Astrocyte of the spinal cord (primary cell): ENCODE data around the gene SLC12A8.
A peak's percentile ranks its signal among the peaks of the same experiment; 100 is the strongest.

Experiments used
- DNase-seq: peaks from one replicate; pipeline ENCODE4 v3.0.0; 2011; ENCODE audit warnings: low read depth, low spot score
- H3K4me3 ChIP-seq: 2 replicates; pipeline ENCODE4 v1.5.1; 2011; ENCODE audit warnings: low read depth, mild to moderate bottlenecking, low read length, moderate library complexity
- in situ Hi-C: cut with HindIII; loops from 2 replicates; pipeline ENCODE4 v1.10.0; 2017; ENCODE audit warnings: low sequenced_read_pairs
- TF ChIP-seq, protein P1 (sequence below): IDR thresholded peaks from 2 replicates; pipeline ENCODE4 v1.5.1; 2012; ENCODE audit warnings: low read depth, mild to moderate bottlenecking, low read length, inconsistent platforms

Gene SLC12A8

DNA sequence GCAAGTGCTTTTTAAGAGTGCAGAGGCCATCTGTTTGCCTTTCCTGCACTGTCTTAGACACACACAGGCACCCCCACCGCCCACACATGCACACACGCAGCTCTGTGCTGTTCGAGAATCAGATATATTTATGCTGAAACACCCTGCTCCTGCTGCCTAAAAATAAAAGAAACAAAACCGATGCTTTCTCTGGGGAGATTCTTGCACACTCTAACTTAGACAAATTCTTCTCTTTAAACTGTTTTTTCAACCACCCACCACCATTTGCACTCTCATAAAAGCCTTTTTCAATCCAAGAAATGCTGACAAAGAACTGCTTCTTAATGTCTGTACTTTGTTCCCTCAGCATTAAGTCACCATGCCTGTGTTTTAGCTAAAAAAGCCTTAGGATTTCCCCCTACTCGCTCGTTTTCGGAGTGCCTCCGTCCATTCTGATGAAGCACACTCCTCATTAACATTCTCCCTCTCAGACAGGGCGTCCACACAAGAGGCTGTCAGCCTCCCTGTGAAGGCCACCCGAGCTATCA is 26.2 kb downstream of the SLC12A8 start:
- TF ChIP-seq, protein P1, sequence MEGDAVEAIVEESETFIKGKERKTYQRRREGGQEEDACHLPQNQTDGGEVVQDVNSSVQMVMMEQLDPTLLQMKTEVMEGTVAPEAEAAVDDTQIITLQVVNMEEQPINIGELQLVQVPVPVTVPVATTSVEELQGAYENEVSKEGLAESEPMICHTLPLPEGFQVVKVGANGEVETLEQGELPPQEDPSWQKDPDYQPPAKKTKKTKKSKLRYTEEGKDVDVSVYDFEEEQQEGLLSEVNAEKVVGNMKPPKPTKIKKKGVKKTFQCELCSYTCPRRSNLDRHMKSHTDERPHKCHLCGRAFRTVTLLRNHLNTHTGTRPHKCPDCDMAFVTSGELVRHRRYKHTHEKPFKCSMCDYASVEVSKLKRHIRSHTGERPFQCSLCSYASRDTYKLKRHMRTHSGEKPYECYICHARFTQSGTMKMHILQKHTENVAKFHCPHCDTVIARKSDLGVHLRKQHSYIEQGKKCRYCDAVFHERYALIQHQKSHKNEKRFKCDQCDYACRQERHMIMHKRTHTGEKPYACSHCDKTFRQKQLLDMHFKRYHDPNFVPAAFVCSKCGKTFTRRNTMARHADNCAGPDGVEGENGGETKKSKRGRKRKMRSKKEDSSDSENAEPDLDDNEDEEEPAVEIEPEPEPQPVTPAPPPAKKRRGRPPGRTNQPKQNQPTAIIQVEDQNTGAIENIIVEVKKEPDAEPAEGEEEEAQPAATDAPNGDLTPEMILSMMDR, result no peak
- H3K4me3 ChIP-seq, result no peak overlapping the region
- in situ Hi-C loops, result no loop called here
- DNase-seq, result peak; percentile 44

DNA sequence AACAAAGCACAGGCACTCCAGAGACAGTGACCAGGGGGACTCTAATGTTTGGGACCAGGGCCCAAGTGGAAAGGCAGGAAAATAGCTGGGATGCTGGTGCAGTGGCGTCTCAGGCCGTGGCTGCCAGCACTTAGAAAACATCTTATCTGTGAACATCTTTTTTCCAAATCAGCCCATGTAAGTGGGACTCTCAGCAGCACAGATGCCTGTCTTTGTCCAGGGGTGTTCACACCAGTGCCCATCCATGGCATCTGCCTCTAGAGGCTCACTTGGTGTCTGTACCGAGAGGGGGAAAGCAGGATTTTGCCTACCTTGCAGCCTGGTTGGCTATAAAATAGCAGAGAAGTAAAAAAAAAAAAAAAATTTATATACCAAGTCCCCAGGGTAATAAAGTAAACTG is 26.7 kb downstream of the SLC12A8 start:
- in situ Hi-C loops, result no loop called here
- TF ChIP-seq, protein P1, result no peak
- DNase-seq, result no peak
- H3K4me3 ChIP-seq, result no peak overlapping the region

DNA sequence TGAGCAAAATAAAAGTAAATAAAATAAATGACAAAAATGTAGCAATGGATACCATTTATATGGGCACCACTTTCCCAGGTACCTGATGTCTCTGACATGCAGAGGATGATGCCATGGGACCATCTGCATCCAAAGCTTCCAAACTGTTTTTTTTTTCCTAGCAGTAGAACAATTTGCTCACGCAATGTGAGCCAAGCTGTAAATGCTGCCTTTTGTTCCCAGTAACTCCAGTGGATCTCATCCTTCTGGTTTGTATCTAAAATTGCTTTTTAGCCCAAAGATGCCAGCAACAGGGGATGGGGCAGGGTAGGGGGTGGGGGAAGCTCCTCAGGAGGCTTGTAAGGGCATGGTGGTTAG is 32.7 kb downstream of the SLC12A8 start:
- TF ChIP-seq, protein P1, result no peak
- DNase-seq, result no peak
- in situ Hi-C loops, result no loop called here
- no peak overlapping the region for H3K4me3 ChIP-seq

DNA sequence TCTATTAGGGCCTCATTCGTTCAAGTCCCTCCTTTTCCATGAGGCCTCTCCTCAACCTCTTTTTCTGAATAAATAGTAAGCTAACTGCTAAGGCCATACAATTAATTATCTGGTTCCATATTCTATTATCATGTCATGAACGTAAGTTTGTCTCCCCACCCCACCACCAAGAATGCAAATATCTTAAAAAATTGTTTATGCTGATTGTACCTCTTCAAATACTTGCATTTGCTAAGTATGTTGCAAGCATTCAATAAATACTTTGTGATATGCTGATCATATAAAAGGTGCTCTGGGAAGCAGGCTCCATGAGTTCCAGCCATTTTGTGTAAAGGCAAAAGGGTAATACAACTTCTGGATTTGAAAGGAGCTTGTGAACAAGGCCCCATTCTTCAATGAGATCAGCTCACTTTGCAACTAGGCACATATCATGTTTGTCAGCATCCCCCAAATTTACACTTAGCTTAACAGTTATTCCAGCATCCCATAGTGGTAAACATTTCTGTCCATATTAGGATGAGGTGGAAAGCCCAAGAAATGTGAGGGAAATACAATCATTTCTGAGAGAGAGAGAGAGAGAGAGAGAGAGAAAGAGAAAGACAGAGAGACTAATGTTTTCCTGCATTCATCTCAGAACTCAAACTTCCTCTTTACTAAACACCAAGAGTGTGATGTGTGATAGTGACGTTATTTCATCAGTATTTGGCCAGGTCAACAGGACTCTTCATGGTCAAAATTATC is 33.2 kb downstream of the SLC12A8 start:
- no peak for DNase-seq
- TF ChIP-seq, protein P1, result no peak
- in situ Hi-C loops, result no loop called here
- H3K4me3 ChIP-seq, result no peak overlapping the region

DNA sequence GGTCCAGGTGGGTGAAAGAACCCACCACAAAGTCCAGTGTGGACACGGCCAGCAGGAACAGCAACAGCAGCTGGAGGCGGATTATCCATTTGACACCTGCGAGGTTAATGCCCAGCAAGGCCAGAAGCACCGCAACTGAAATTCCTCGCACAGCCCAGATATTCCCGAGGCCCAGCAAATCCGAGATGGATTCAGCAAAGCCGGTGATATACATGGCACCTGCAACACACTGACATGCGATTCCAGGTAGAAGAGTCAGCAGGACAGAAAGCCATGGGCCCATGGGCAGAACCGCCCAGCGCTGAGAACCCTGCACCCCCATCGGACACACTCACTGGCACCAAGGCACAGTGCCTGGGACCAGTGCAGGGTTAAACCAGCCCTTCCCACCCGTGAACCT is 34.8 kb downstream of the SLC12A8 start:
- DNase-seq, result no peak
- in situ Hi-C loops, result no loop called here
- H3K4me3 ChIP-seq, result no peak overlapping the region
- TF ChIP-seq, protein P1, result no peak

DNA sequence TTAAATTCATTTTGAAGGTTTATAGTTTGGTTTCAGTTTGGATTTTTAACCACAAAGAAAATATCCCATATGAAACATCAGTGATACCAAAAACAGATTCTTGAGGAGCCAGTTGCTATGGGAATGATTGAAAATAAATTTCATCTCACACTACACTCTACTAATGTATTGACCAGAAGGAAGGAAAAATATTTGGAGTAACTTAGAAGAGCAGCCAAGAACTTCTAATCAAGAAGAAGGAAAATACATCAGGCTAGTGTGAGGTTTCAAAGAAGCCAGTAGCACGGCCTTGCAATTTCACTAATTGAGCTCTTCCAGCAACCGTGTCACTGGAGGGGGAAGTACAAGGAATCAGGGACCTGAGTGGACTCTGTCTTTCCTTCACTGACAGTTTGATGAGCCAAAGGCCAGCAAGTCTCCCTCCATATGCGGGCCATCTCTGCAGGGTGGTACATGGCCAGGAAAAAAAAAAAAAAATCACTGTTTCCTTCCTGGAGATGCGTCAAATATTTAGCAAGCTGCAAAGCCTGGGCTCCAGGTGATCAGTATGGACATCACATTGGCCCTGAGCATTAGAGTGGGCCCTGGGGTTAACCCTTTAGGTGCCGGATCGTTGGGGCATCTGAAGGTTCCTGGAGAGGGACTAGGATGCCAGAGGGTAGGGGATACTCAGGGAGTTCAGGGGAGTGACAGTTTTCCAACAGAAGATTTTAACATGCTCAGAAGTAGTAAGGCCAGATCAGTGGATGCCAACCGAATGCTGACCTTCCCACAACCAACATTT is 37.1 kb downstream of the SLC12A8 start:
- H3K4me3 ChIP-seq, result no peak overlapping the region
- in situ Hi-C loops, result no loop called here
- no peak for DNase-seq
- TF ChIP-seq, protein P1, result no peak
